Right lobe of liver (tissue), 6 donors: ENCODE results near the gene CES2. TPM values are rescaled to one million over a fixed set of nuclear protein-coding genes. Genes with fewer than 3 reads are reported as not detected.

ENCODE experiments used
- ATAC-seq, 4 donors: fragments of 200-7000 bp; cut with Tn5 transposase; one replicate each; pipeline ENCODE4 v1.9.1; 2020; ENCODE audit warnings: mild to moderate bottlenecking in 4 of 4, moderate library complexity in 4 of 4
- DNase-seq, 3 donors: peaks; one replicate each; pipeline ENCODE4 v3.0.0-alpha.2; 2020
- H3K27ac ChIP-seq, 3 donors: fragments of 200-600 bp; one replicate each; pipeline ENCODE4 v1.8.0; 2022
- H3K27me3 ChIP-seq, 2 donors: fragments of 200-600 bp; one replicate each; pipeline ENCODE4 v1.8.0; 2022
- H3K36me3 ChIP-seq, 4 donors: fragments of 200-600 bp; sonication (generic) in 1 of 4; one replicate each; pipeline versions ENCODE4 v1.5.1 to v1.8.0; 2017 to 2022; ENCODE audit warnings: control low read depth in 1 of 4
- H3K4me1 ChIP-seq, 4 donors: fragments of 200-600 bp; sonication (generic) in 1 of 4; one replicate each; pipeline versions ENCODE4 v1.5.1 to v1.8.0; 2017 to 2022; ENCODE audit warnings: control low read depth in 1 of 4
- H3K4me3 ChIP-seq, 3 donors: fragments of 200-600 bp; one replicate each; pipeline ENCODE4 v1.8.0; 2022
- H3K9me3 ChIP-seq, 4 donors: fragments of 200-600 bp; sonication (generic) in 1 of 4; one replicate each; pipeline versions ENCODE4 v1.5.1 to v1.8.0; 2017 to 2022; ENCODE audit warnings: control low read depth in 1 of 4
- POLR2A ChIP-seq: fragments of 450-650 bp; IDR thresholded peaks from one replicate; pipeline ENCODE4 v1.6.1; 2017; ENCODE audit warnings: antibody characterized with exemption, mild to moderate bottlenecking
- WGBS: methylation state at CpG from one replicate; pipeline ENCODE4 v1.1.6; 2018; ENCODE audit warnings: low coverage, low lambda C conversion rate; ENCODE audit not compliant: insufficient coverage; ENCODE audit errors: missing lambda C conversion rate; 5-methylcytosine and 5-hydroxymethylcytosine counted together
- intact Hi-C, 2 donors: fragments of 100-400 bp; cut with DNase I; formaldehyde crosslinking; loops; one replicate each; pipeline versions ENCODE4 v1.11.2 to v1.14.1; 2022
- total RNA-seq, 6 experiments: library from RNA; depleted of rRNA in 2 of 6; stranded (reverse); fragments of >200 nt in 2 of 6; fragmentation: NEBNext Ultra II Directional in 3 of 6; extraction: Animal tissue kit (Norgen Biotek cat#: 25700) in 3 of 6; gene quantifications; one replicate each; pipeline versions ENCODE4 v1.1.0 to v1.2.4, GENCODE V29; 2016 to 2023
- TF ChIP-seq, protein P1 (sequence below), 4 donors: fragments of 200-600 bp in 3 of 4; fragments of 450-650 bp in 1 of 4; IDR thresholded peaks; one replicate each; pipeline versions ENCODE4 v1.5.1 to v1.8.0; 2016 to 2022; ENCODE audit warnings: antibody characterized with exemption in 4 of 4, mild to moderate bottlenecking in 2 of 4
- donor health status: DM: no; HTN: yes; CAD: no.
- donor health status: DM: no; HTN: no; CAD: no.
- donor health status: DM: no; HTN: no; CAD: no.
- donor health status: DM: no; HTN: yes; CAD: no.
- donor health status: DM: no; HTN: yes; CAD: no.

CES2 gene
- total RNA-seq, 6 experiments from 2014 or later = 226 to 357 (median 263) TPM

GRCh38 chr16:66958857-66959703 lies 23.8 kb downstream of the CES2 start:
- DNase-seq = no peak
- Histone ChIP-seq H3K9me3 (no peaks in the 10 kb centered on the region), H3K4me1 (peaks cover 0 to 45% (median 22%) of the 10 kb centered on the region in 4 donors), H3K27ac (no peak overlapping the region), H3K27me3 (no peaks in the 10 kb centered on the region), H3K36me3 (no peaks in the 10 kb centered on the region), H3K4me3 (no peak overlapping the region)
- no peak for ATAC-seq
- intact Hi-C loops = no loop called here
- no peak for TF ChIP-seq POLR2A
- TF ChIP-seq, protein P1, sequence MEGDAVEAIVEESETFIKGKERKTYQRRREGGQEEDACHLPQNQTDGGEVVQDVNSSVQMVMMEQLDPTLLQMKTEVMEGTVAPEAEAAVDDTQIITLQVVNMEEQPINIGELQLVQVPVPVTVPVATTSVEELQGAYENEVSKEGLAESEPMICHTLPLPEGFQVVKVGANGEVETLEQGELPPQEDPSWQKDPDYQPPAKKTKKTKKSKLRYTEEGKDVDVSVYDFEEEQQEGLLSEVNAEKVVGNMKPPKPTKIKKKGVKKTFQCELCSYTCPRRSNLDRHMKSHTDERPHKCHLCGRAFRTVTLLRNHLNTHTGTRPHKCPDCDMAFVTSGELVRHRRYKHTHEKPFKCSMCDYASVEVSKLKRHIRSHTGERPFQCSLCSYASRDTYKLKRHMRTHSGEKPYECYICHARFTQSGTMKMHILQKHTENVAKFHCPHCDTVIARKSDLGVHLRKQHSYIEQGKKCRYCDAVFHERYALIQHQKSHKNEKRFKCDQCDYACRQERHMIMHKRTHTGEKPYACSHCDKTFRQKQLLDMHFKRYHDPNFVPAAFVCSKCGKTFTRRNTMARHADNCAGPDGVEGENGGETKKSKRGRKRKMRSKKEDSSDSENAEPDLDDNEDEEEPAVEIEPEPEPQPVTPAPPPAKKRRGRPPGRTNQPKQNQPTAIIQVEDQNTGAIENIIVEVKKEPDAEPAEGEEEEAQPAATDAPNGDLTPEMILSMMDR (IDR thresholded peaks at IDR 0.05) = no peak
- 84% methylated on average over 3 of the region's 7 CpGs for WGBS

- intact Hi-C loops = no loop called here
- TF ChIP-seq, protein P1 (IDR thresholded peaks at IDR 0.05) = no peak
- TF ChIP-seq POLR2A = no peak
- Histone ChIP-seq H3K36me3 (no peaks in the 10 kb centered on the region), H3K4me1 (peaks cover 0 to 51% (median 23%) of the 10 kb centered on the region in 4 donors), H3K27me3 (no peaks in the 10 kb centered on the region), H3K27ac (no peak overlapping the region), H3K9me3 (no peaks in the 10 kb centered on the region), H3K4me3 (no peak overlapping the region)
- ATAC-seq (no peak), DNase-seq (no peak)
- WGBS = 67% methylated on average over 1 of the region's 5 CpGs
Measured at GRCh38 chr16:66959704-66960161, 24.4 kb downstream of the CES2 start.

DNA sequence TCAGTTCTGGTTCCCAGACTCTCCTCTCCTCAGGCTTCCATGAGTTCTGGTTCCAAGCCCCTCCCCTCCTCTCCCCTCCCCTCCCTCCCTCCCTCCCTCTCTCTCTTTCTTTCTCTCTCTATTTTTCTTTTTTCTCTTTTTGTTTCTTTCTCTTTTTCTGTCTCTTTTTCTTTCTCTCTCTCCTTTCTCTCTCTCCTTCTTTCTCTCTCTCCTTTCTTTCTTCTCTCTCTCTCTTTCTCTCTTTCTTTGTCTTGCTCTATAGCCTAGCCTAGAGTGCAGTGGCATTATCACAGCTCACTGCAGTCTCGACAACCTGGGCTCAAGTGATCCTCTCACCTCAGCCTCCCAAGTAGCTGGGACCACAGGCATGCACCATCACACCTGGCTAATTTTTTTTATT lies 25.0 kb downstream of the CES2 start:
- Histone ChIP-seq H3K36me3 (no peaks in the 10 kb centered on the region), H3K9me3 (no peaks in the 10 kb centered on the region), H3K4me3 (no peak overlapping the region), H3K4me1 (peaks cover 0 to 51% (median 23%) of the 10 kb centered on the region in 4 donors), H3K27ac (no peak overlapping the region), H3K27me3 (no peaks in the 10 kb centered on the region)
- DNase-seq (no peak), ATAC-seq (no peak)
- TF ChIP-seq POLR2A = no peak
- TF ChIP-seq, protein P1 (IDR thresholded peaks at IDR 0.05) = no peak
- 80% methylated on average over 1 of the region's 1 CpG for WGBS
- intact Hi-C loops = no loop called here

- 34% methylated on average over 10 of the region's 16 CpGs for WGBS
- no peak for TF ChIP-seq POLR2A
- TF ChIP-seq, protein P1 (IDR thresholded peaks at IDR 0.05) = peak; percentile 55 to 74 (median 69)
- Histone ChIP-seq H3K4me3 (peak within 1 kb of the TSS in 2 of 3 donors; percentile 40 to 45), H3K27me3 (no peaks in the 10 kb centered on the region), H3K4me1 (peaks cover 0 to 44% (median 22%) of the 10 kb centered on the region in 4 donors), H3K27ac (peak within 1 kb of the TSS in 2 of 3 donors; percentile 46 to 90), H3K36me3 (no peaks in the 10 kb centered on the region), H3K9me3 (no peaks in the 10 kb centered on the region)
- peak in 2 of 3 donors; percentile 70 to 81 for DNase-seq
- peak; percentile 52 to 74 (median 60) for ATAC-seq
- intact Hi-C loops = no loop called here
Measured at GRCh38 chr16:66961065-66961744, 25.9 kb downstream of the CES2 start, which contains the start of gene CES3. Gene CES3 (plus strand): TSS chr16:66961266. CDS start chr16:66961308, 42 bp downstream.
